ENCODE results near the gene OTUD5.

Gene OTUD5

DNA sequence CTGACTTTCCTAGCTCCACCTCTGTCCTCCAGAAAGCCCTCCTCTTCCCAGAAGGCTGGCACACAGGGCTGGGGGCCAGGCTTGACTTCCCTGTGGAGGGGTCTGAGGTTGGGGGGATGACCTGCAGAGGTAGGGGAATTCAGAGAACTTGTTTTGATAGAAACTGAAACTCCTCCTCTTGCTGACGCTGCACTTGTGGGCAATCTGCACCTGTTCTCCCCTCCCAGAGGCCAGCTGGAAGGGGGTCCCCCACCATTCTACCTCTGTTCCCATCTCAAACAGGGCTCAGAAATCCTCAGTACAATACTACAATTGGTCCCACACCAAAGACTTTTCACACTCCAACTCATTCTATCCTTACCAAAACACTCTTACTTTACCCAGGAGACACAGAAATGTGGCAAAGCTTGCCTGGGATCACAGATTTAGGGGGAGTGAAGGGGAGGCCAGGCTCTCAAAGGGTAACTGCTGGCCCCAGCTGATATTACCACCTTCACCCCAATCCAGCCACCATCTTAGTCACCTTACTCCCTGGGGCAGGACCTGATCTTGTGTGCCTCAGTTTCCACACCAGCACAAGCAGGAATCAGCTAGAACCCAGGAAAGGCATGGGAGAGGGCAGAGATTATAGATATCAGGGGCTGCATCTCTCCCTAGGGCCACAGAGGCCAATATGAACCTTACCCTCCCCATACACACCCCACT is 18.5 kb downstream of the OTUD5 start:
- DNase-seq (ENCODE audit: low read depth in 4 of 4, low spot score in 1 of 4) = peak in 2 of 4 experiments; percentile 55 to 64

DNA sequence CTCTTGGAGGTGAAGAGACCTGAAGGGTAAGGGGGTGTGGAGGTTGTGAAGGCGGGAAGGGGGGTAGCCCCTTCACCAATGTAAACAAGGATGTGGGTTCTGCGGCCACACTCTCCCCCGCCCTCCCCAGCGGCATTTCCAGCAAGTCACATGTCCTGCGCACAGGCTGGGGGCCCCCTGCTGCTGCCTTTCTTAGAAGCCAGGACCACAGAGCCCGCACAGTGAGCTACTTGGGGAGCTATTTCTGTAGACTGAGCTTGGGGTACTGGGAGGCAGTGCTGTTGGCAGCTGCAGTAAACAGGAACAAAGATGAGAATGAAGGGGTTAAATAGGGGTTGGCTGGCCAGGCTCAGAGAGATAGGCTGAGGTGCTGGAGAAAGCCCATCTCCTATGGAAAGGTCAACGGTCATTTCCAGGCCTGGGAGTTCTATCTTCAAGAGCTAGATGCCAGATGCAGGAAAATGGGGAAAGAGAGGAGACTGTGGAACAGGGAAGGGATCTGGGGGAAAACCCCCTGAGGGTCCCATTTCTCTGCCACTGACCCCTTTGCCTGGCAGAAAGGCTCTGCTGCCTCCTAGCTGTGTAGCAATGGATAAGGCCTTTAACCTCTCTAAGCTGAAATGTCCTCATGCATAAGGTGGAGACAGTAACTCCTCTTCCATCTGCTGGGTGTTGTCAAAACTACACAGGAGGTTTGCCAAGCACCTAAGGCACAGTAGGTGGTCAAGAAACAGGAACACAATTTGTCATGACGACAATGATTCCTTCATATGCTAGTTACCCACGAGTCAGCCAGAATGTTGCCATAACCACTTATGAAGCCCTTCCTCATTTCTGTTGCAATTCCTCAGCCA is 20.1 kb downstream of the OTUD5 start:
- DNase-seq (ENCODE audit: low read depth in 4 of 4, low spot score in 1 of 4) = peak; percentile 57 to 84 (median 74)

DNA sequence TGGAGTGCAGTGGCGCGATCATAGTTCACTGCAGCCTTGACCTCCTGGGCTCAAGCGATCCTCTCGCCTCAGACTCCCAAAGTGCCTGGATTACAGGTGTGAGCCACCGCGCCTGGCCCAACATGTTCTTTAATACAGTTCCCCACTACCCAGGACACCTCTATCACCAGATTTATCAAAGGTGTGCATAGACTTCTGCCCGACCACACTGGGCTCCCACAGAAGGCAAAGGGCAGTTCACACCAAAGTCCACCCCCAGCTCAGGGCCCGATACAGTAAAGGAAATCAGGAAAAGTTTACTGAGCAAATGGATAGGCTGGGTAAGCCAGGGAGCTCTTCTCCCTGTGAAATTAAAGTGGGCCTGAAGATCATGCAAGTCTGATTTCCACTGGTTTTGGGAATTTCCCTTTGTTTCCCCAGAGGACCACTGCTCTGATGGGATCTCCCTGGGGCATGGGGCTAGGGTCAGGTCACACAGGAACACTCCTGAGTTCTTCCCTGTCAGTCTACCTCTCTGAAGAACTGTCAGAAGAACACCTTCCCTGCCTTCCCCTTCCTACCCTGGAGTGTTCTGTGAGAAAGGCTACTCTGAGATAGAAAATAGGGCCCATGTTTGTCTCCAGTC is 20.9 kb downstream of the OTUD5 start:
- no peak for DNase-seq (ENCODE audit: low read depth in 4 of 4, low spot score in 1 of 4)

DNA sequence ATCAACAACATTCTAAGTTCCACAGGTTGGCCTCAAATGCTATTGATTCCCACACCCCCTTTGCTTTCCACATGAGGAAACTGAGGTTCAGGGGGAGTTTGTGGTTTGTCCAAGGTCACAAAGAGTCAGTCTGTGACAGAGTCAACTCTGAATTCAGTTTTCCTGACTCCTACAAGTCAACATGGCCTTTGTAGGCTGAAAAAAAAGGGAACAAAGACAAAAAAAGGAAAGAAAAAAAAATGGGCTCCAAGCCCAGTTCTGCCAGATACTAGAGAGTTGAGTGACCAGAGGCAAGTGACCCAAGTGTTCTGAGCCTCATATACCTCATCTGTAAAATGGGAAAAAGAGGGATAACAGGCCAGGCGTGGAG is 22.1 kb downstream of the OTUD5 start:
- no peak for DNase-seq (ENCODE audit: low read depth in 4 of 4, low spot score in 1 of 4)

DNA sequence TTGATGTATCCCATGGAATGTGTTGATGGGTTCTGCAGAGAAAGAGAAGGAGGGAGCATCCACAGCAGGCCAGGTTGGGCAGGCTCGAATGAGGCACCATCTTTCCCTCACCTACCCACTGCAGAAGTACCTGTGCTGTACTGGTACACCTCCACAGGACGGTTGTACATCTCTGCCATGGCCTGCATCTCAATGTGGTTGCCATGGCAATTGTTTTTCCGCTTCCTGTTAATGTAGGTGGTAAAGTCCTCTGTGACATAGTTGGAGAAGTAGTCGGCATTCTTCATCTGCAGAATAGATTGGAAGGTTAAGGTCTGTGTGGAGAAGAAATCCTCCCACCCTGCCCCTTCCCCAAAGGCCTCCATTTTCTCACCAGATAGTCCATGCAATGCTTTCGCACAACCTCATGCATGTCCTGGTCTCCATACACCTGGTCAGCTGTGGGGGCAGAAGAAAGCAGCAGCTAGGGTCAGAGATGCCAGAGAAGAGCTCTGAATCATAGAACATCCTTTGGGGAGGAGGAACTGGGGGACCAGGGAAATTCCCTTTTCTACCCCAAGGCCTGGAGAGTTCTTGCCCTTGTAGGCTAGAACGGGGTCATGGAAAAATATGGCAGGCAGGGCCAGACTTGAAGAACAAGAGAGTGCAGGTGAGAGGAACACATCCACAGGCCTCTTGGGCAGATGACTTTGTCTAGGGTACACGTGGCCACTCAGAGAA is 22.7 kb downstream of the OTUD5 start:
- no peak for DNase-seq (ENCODE audit: low read depth in 4 of 4, low spot score in 1 of 4)

DNA sequence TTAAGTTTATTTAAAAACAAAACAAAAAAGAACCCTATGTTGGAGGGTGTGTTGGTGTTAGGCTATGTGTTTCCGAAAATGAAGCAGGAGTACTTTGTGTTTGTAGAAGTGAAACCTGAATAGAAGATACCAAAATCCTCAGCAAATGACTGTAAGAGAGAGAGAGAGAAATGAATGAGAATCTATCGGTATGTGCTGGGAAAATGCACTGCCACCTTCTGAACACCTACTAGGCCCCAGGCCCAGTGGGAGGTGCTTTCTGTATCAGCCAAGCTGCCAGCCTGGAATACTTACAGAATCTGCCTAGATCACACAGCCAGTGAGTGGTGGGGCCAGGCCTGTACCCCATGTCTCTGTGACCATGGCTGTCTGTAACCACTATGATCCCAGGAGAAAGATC is 23.6 kb downstream of the OTUD5 start:
- no peak for DNase-seq (ENCODE audit: low read depth in 4 of 4, low spot score in 1 of 4)

DNA sequence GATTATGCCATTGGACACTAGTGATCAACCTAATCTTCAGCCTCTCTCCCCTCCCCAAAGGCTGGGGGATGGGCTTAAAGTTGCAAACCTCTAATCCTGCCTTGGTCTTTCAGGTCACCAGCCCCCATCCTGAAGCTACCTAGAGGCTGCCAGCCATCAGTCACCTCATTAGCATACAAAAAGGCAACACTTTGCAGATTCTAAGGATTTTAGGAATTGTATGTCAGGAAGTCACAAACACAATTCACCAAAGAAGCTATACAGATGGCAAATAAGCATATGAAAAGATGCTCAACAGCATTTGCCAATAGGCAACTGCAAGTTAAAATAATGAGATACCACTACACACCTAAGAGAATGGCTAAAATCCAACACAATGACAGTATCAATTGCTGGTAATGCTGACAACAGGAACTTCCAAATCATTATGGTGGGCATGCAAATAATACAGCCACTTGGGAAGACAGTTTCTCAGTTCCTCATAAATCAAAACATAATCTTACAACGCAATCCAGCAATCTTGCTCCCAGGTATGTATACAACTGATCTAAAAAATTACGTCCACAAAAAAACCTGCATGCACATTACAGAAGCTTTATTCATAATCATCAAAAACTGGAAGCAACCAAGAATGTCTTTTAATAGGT is 29.5 kb downstream of the OTUD5 start:
- no peak for DNase-seq (ENCODE audit: low read depth in 4 of 4, low spot score in 1 of 4)

DNA sequence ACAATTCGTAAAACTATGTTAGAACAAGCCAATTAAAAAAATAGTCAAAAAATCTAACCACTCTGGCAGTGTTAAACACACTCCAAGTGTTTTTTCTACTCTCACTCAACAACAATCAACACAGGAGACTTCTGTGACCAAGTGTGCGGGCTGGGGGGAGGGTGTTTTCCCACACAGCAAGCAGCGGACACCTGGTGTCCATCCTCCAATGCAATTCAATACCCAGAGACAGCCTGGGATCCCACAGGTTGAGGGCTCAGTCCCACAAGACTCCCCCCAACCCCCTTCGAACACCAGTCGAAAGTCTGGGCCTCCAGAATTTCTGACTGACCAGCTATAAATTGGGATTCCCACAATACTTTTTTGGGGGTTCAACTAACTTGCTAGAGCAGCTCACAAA is 30.3 kb downstream of the OTUD5 start:
- DNase-seq (ENCODE audit: low read depth in 4 of 4, low spot score in 1 of 4) = no peak

DNA sequence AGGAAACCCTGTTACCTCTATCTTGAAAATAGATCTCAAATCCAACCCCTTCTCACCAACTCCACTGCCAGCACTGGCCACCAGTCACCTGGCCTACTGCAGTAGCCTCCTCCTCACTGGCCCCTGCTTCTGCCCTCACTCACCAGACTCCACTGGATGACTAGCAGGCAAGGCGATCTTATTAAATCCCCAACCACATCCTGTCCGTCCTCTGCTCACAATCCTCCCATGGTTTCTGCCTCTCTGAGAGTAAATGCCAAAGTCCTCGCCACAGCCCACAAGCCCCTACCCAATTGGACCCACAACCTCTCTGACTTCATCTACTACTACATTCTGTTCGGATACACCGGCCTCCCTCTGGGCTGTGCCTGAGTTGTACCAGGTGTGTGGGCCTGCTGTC is 33.1 kb downstream of the OTUD5 start:
- no peak for DNase-seq (ENCODE audit: low read depth in 4 of 4, low spot score in 1 of 4)

DNA sequence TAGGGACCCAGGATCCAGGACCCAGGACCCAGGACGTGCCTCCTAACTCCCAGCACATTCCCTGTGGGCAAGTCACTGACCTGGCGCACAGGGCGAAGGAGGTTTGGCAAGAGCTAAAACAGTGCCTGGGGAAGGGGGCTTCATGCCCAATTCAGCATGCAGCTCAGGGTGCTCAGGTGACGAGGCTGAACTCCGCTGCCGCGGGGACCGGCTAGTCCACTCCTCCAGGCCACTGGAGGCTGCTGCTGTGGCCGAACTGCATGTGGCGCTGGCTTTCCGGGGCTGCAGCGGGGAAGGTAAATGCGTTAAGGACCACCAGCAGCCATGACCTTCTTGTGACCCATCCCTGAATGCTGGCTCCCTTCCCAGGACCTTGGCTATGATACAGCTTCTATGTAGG is 33.6 kb downstream of the OTUD5 start:
- no peak for DNase-seq (ENCODE audit: low read depth in 4 of 4, low spot score in 1 of 4)

DNA sequence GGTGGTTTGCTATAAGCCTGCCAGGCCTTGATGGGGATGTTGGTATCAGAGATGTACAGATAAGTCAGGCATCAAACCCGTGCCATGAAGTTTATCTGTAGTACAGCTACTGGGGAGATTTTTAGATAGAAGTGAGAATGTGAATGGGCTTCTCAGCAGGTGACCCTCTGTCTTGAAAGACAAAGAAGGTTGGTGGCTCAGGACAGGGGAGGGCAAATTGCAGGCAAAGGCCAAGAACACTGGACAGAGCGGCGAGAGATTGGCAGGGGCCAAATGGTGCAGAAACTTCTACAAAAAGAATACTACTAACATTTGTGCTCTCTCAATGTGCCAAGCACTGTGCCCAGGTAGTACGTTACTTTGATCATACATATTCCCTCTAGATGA is 36.7 kb downstream of the OTUD5 start:
- no peak for DNase-seq (ENCODE audit: low read depth in 4 of 4, low spot score in 1 of 4)

DNA sequence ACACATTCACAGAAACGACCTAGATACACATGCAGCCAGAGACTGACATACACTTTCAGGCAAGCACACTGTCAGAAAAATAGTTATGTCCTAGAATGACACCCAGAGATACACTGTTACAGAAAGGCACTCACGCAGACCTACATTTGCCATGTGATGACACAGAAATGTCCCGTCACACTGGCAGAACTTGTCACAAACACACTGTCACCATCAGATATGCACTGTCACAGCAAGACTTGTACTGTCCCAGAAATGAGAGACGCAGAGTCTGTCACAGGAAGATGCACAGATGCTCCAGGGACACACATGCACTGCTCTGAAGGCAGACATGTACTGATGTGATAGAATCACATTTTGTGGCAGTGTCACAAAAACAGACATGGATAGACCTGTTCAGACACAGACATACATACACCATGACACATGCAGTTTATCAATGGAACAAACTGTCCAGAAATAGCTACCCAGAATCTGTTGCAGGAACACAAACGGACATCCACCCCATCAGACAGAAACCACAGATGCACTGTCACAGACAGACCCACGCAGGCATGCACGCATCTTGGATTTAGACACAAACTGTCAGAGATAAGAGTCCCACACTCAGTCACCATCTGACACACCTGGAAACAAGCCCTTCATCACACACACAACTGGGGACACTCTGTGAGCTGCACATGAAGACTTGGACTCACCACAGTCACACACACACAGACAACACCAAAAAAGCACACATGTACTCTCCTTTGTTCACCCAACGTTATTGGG is 37.3 kb downstream of the OTUD5 start:
- no peak for DNase-seq (ENCODE audit: low read depth in 4 of 4, low spot score in 1 of 4)

DNA sequence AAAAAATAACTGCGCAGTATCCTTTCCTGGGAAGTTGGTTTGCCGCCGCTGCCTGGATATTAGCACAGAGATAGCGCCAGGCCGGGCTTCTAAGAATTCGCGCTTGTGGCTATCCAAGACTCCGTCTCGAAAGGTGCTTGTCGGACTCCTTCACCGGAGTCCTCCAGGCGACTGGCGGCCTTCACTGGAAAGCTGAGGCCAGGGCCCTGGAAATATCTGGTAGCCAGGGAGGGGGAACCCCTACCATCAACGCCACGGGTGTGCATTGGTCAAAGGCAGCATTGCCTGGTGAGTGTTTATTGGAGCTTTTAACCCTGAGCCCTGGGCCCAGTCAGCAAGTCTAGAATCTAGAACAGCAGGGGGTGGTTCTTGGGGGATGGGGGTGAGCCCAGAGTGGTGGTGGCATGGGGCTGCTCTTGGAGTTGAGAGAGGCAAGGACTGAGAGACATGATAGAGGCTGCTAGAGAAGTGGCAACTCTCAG is 38.0 kb downstream of the OTUD5 start:
- DNase-seq (ENCODE audit: low read depth in 4 of 4, low spot score in 1 of 4) = no peak

DNA sequence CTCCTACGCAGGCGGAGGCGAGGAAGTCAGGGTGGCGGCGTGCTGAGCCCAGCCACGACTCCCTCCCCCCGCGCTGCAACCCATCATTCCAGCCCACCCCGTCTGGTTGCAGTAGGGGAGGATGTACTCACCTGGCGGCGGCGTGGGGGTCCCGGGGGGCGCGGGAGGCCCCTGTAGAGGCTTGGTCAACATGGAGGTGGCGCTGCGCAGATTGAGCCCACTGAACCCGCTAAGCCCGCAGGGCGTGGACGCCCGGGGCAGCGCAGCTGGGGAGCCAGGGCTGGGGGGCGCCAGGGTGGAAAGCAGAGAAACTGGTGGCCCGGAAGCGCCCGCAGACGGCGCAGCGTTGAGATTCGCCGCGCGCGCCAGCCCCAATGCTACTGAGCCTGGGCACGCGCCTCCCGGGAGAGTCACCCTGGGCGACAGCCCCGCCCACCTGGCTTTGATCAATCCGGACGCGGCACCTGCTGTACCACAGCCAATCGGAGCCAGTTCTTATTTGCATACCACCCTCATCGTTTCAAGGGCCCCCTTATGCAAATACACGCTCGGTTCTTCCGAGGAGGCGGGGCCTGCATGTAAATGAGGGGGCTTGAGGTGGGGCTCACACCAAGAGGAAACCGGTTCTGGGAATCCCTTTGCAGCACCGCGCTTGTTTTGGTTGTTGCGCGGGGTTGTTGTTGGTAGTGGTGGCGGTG is 38.6 kb downstream of the OTUD5 start, which contains the start of gene PIM2:
Gene PIM2 (minus strand): TSS at position 382 of the 698 bp plus-strand sequence. CDS start 190 bp downstream, at position 192.
- DNase-seq (ENCODE audit: low read depth in 4 of 4, low spot score in 1 of 4) = peak; percentile 60 to 83 (median 76)

DNA sequence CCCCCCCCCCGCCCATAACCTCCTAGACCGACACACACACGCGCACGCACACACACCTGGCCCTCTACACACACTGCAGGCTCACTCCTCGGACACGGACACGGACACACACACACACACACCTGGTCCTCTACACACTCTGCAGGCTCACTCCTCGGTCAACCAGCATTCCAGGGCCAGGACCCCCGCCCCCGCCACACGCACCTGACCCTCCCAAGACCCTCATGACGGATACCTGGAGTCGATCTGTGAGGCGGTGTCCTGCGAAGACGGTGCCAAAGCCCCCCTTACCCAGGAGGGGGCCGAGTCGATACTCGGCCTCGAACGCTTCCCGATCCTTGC is 39.1 kb downstream of the OTUD5 start:
- DNase-seq (ENCODE audit: low read depth in 4 of 4, low spot score in 1 of 4) = no peak

DNA sequence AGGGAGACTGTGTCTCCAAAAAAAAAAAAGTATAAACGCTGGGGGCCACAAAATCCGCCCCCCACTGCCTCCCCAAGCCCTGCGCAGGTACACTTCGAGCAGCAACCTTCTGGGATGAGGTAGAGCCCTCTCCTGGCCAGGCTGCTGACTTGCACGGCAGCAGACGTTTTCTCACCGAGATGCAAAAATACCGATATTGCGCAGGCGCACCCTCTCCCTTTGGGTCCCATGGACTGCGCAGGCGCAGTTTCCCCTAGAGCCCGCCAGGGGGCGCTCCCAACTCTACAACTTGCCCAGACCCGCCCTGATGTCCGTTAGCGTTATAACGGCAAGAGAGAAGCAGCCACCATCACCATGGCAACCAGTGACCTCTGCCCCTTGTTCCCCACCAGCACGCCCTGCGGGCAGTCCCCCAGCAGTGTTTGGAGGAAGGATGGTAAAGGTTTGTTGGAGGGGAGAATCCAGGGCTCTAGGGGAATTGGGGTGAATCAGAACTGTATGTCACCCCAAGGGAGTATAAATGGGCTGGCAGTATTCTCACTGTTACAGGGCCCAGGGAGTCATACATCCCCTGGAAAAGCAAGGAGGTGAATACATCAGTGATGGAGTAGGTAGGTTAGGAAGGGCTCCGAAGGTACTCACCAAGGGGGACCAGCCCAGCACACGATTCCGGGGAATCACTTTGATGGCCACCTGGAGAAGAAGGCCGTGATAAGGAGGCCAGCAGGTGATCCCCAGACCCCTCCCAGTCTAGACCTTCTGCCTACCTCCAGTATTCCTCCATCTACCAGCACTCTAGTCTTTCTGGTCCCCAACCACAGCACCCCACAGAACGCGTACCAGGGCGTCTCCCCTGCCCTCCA is 40.0 kb downstream of the OTUD5 start:
- DNase-seq (ENCODE audit: low read depth in 4 of 4, low spot score in 1 of 4) = peak; percentile 53 to 74 (median 68)

DNA sequence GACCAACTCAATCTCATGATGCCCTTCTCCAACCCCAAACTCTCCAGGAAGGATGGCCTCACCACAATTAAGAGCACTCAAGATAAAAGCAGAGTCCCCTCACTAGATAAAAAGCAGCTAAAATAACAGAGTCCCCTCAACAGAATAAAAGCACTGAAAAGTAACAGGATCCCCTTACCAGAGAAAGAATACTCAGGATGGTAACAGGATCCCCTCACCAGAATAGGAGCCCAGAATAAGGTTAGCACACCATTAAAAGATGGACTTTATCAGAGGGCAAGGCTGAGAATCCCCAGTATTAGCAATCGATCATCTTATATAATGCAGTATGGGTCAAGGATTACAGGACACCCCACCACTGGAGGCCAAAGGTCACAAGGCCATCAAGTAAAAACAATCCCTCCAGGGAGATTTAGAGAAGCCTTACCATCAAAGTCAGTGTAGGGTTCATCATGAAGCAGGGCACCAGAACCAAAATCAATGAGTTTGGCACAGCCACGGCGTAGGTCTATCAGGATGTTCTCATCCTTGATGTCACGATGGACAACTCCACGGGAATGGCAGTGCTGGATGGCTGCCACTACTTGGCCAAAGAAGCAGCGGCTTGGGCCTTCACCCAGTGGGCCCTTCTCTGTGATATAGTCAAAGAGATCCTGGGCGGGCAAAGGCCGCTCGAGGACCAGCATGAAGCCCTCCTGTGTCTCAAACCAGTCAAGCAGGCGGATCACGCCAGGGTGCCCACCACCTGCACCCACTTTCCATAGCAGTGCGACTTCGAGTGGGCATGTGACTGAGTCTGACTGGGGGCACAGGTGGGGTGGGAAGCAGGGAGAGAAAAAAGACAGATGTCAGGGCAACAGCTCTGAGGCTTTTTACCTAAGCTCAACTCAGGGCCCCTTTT is 42.6 kb downstream of the OTUD5 start:
- DNase-seq (ENCODE audit: low read depth in 4 of 4, low spot score in 1 of 4) = no peak

All from stimulated activated CD4-positive, alpha-beta T cell treated with anti-CD3 and anti-CD28 coated beads, Interleukin-1b, Interleukin-23, amount 100 ng/mL, for 24 hours (primary cell).